HepG2 (cell line): ENCODE measurements around the gene ZBTB7A. TPM values are rescaled to one million over a fixed set of nuclear protein-coding genes. Genes with fewer than 3 reads are reported as not detected.

Experiments
- FOSL1 ChIP-seq: sonication (generic); formaldehyde crosslinking; IDR thresholded peaks from 2 replicates; pipeline ENCODE4 v1.9.0; 2021; ENCODE audit warnings: missing genetic modification reagents, borderline replicate concordance
- HES4 ChIP-seq: sonication (generic); formaldehyde crosslinking; IDR thresholded peaks from 2 replicates; pipeline ENCODE4 v1.9.0; 2021; ENCODE audit warnings: mild to moderate bottlenecking, missing genetic modification reagents, borderline replicate concordance
- HMG20B ChIP-seq: conservative IDR thresholded peaks from 2 replicates; pipeline ENCODE4 v1.6.1; 2016; ENCODE audit warnings: missing genetic modification reagents, missing compliant biosample characterization
- KLF9 ChIP-seq: IDR thresholded peaks from 2 replicates; pipeline ENCODE4 v1.6.1; 2016; ENCODE audit warnings: low read depth
- MEIS2 ChIP-seq: sonication (generic); formaldehyde crosslinking; IDR thresholded peaks from 2 replicates; pipeline ENCODE4 v1.9.0; 2021; ENCODE audit warnings: mild to moderate bottlenecking, missing genetic modification reagents
- MXI1 ChIP-seq: IDR thresholded peaks from 3 replicates; pipeline ENCODE4 v1.6.1; 2012; ENCODE audit warnings: low read depth, low read length, inconsistent platforms, borderline replicate concordance
- NAIF1 ChIP-seq: sonication (generic); formaldehyde crosslinking; IDR thresholded peaks from 2 replicates; pipeline ENCODE4 v1.5.0; 2020; ENCODE audit warnings: mild to moderate bottlenecking, missing genetic modification reagents, borderline replicate concordance
- NR2F1 ChIP-seq, 2 experiments: fragments of 450-650 bp in 1 of 2; formaldehyde crosslinking in 1 of 2; IDR thresholded peaks; 2 replicates each; pipeline versions ENCODE4 v1.5.0 to v1.6.1; 2016 to 2020; ENCODE audit warnings: mild to moderate bottlenecking in 1 of 2, missing compliant biosample characterization in 1 of 2, missing genetic modification reagents in 1 of 2, moderate library complexity in 1 of 2
- RELA ChIP-seq: sonication (generic); formaldehyde crosslinking; IDR thresholded peaks from 2 replicates; pipeline ENCODE4 v1.4.0; 2020; ENCODE audit warnings: missing genetic modification reagents
- SIX1 ChIP-seq: sonication (generic); formaldehyde crosslinking; IDR thresholded peaks from 2 replicates; pipeline ENCODE4 v1.4.0; 2020; ENCODE audit warnings: missing genetic modification reagents, borderline replicate concordance
- SMAD3 ChIP-seq: sonication (generic); formaldehyde crosslinking; IDR thresholded peaks from 2 replicates; pipeline ENCODE4 v1.4.0; 2020; ENCODE audit warnings: missing genetic modification reagents
- SOX13 ChIP-seq, 3 experiments: fragments of 450-650 bp in 1 of 3; sonication (generic) in 1 of 3; formaldehyde crosslinking in 1 of 3; IDR thresholded peaks in 2 of 3; conservative IDR thresholded peaks in 1 of 3; 2 replicates each; pipeline versions ENCODE4 v1.5.0 to v1.6.1; 2016 to 2020; ENCODE audit warnings: antibody characterized with exemption in 1 of 3, mild to moderate bottlenecking in 1 of 3, missing compliant biosample characterization in 1 of 3, missing genetic modification reagents in 1 of 3, moderate library complexity in 1 of 3
- SRF ChIP-seq: IDR thresholded peaks from 2 replicates; pipeline ENCODE4 v1.6.1; 2011; ENCODE audit warnings: mild to moderate bottlenecking, low read depth, low read length, moderate library complexity
- TBP ChIP-seq: sonication (generic); formaldehyde crosslinking; IDR thresholded peaks from 2 replicates; pipeline ENCODE4 v1.5.0; 2020; ENCODE audit warnings: missing genetic modification reagents
- YEATS2 ChIP-seq: sonication (generic); formaldehyde crosslinking; IDR thresholded peaks from 2 replicates; pipeline ENCODE4 v1.4.0; 2020; ENCODE audit warnings: missing genetic modification reagents, borderline replicate concordance
- ZBTB7A ChIP-seq: sonication (generic); formaldehyde crosslinking; IDR thresholded peaks from 2 replicates; pipeline ENCODE4 v1.8.0; 2022; ENCODE audit warnings: mild to moderate bottlenecking, missing genetic modification reagents
- ZNF12 ChIP-seq: sonication (generic); formaldehyde crosslinking; IDR thresholded peaks from 2 replicates; pipeline ENCODE4 v1.5.0; 2020; ENCODE audit warnings: missing genetic modification reagents
- ZNF335 ChIP-seq: sonication (generic); formaldehyde crosslinking; IDR thresholded peaks from 2 replicates; pipeline ENCODE4 v1.4.0; 2020; ENCODE audit warnings: missing genetic modification reagents
- ZNF567 ChIP-seq: sonication (generic); formaldehyde crosslinking; IDR thresholded peaks from 2 replicates; pipeline ENCODE4 v1.8.1; 2023; ENCODE audit warnings: mild to moderate bottlenecking, missing genetic modification reagents, borderline replicate concordance
- ZNF572 ChIP-seq: sonication (generic); formaldehyde crosslinking; IDR thresholded peaks from 2 replicates; pipeline ENCODE4 v1.5.1; 2020; ENCODE audit warnings: mild to moderate bottlenecking, missing genetic modification reagents
- ZNF589 ChIP-seq: sonication (generic); formaldehyde crosslinking; conservative IDR thresholded peaks from 2 replicates; pipeline ENCODE4 v1.8.0; 2022; ENCODE audit warnings: mild to moderate bottlenecking, moderate library complexity, missing genetic modification reagents
- ZNF792 ChIP-seq: IDR thresholded peaks from 2 replicates; pipeline ENCODE4 v1.6.1; 2016
- ZSCAN22 ChIP-seq: sonication (generic); formaldehyde crosslinking; IDR thresholded peaks from 2 replicates; pipeline ENCODE4 v1.4.0; 2020; ENCODE audit warnings: mild to moderate bottlenecking, missing genetic modification reagents
- polyA plus RNA-seq, 8 experiments: library from polyadenylated mRNA; depleted of rRNA in 3 of 8; stranded (reverse) in 7 of 8; unstranded in 1 of 8; fragments of >200 nt; fragmentation: Illumina TruSeq in 4 of 8; extraction: Trizol in 4 of 8; gene quantifications; 2 replicates each; pipeline versions ENCODE4 v1.2.1 to v1.2.3, GENCODE V29; 2011 to 2016; ENCODE audit warnings: low read depth in 4 of 8, missing spikeins in 1 of 8, mixed read lengths in 1 of 8; ENCODE audit not compliant: insufficient read depth in 1 of 8
- total RNA-seq, 5 experiments: library from RNA; depleted of rRNA; stranded (reverse); fragments of >200 nt; fragmentation: Illumina TruSeq; extraction: Trizol; gene quantifications; 2 replicates each; pipeline ENCODE4 v1.2.3, GENCODE V29; 2016; ENCODE audit warnings: low read depth in 1 of 5
- TF ChIP-seq, protein P1 (sequence below): fragments of 450-650 bp; IDR thresholded peaks from 2 replicates; pipeline ENCODE4 v1.6.1; 2017
- TF ChIP-seq, protein P2 (sequence below): sonication (generic); formaldehyde crosslinking; IDR thresholded peaks from 2 replicates; pipeline ENCODE4 v1.4.0; 2020; ENCODE audit warnings: mild to moderate bottlenecking, missing genetic modification reagents
- TF ChIP-seq, protein P3 (sequence below): sonication (generic); formaldehyde crosslinking; IDR thresholded peaks from 2 replicates; pipeline ENCODE4 v1.5.1; 2020; ENCODE audit warnings: missing genetic modification reagents, mild to moderate bottlenecking, borderline replicate concordance
- TF ChIP-seq, protein P4 (sequence below): sonication (generic); formaldehyde crosslinking; IDR thresholded peaks from 2 replicates; pipeline ENCODE4 v1.4.0; 2020; ENCODE audit warnings: missing genetic modification reagents

The ZBTB7A gene
- total and polyA plus RNA-seq, 2 of the 13 experiments (the other 11 are each of a cell fraction or from before 2014, with no cell fraction given): 3.6 to 4.0 TPM

DNA sequence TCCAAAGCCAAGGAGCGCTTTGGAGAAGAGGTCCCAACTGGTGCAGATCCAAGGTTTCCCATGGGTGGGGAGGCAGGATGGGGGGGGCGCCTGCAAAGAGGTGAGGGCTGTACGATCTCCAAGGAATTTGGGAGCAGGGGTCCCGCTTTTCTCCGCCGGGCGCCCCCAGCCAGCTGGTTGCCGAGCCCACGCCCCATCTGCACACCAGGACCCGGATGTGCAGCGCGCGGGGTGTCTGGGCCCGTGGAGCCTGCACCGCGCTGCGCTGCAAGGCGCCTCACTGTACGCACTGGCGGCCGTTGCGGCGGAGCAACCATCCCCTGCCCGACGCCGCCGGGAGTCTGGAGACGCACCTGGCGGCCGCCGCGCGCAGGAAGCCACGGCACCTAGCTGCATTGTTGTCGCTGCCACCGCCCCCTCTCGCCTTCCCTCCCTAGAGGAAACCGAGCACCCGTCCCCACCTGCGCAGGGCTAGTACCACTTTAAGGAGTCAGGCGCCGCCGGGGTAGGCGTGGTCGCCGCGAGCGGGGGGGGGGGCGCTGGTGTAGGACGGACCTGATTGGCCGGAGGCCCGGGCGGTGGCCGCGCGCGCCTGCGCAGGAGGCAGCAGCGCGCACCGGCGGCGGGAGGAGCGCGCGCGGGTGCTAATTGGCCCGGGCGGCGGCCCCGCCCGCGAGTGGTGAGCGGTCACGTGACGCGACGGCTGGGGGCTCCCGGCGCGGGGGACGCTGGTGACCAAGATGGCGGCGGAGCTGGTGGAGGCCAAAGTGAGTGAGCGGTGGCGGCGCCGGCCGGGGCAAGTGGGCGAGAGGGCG, 59.5 kb downstream of the ZBTB7A start, which contains the start of gene PIAS4 (continued):
- TF ChIP-seq HMG20B (CRISPR knock-in tag): no peak
- TF ChIP-seq SMAD3 (CRISPR knock-in tag): no peak; the same call in 1 of the 2 replicates
- peak; percentile 30; the same call in 1 of the 2 replicates for TF ChIP-seq MEIS2
- TF ChIP-seq, protein P1, sequence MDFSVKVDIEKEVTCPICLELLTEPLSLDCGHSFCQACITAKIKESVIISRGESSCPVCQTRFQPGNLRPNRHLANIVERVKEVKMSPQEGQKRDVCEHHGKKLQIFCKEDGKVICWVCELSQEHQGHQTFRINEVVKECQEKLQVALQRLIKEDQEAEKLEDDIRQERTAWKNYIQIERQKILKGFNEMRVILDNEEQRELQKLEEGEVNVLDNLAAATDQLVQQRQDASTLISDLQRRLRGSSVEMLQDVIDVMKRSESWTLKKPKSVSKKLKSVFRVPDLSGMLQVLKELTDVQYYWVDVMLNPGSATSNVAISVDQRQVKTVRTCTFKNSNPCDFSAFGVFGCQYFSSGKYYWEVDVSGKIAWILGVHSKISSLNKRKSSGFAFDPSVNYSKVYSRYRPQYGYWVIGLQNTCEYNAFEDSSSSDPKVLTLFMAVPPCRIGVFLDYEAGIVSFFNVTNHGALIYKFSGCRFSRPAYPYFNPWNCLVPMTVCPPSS: no peak
- peak; percentile 71; the same call in 1 of the 2 replicates for TF ChIP-seq HES4 (CRISPR knock-in tag)
- no peak for TF ChIP-seq RELA (CRISPR knock-in tag)
- no peak for TF ChIP-seq ZNF589
- no peak for TF ChIP-seq SIX1 (CRISPR knock-in tag)
- no peak for TF ChIP-seq ZSCAN22 (CRISPR knock-in tag)
- TF ChIP-seq ZNF792 (CRISPR knock-in tag): 0 out of 2 replicates have a peak, but pooled peaks have one; percentile 52
- TF ChIP-seq ZBTB7A: no peak
- TF ChIP-seq ZNF567 (CRISPR knock-in tag): 0 out of 2 replicates have a peak, but pooled peaks have one; percentile 80
- TF ChIP-seq, protein P2, sequence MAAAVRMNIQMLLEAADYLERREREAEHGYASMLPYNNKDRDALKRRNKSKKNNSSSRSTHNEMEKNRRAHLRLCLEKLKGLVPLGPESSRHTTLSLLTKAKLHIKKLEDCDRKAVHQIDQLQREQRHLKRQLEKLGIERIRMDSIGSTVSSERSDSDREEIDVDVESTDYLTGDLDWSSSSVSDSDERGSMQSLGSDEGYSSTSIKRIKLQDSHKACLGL (CRISPR knock-in tag): peak; percentile 78
- TF ChIP-seq ZNF12 (CRISPR knock-in tag): no peak
- no peak for TF ChIP-seq SRF
- TF ChIP-seq MXI1: peak; percentile 73; the same call in 2 of the 3 replicates
- TF ChIP-seq SOX13 (IDR thresholded peaks at IDR 0.05): no peak
- 0 out of 4 replicates have a peak, but pooled peaks of 1 of the 2 experiments have one; percentile 33 for TF ChIP-seq SOX13 (CRISPR knock-in tag; conservative IDR thresholded peaks at IDR 0.05 in 1 of 2, IDR thresholded peaks at IDR 0.05 in 1 of 2)
- no peak; the same call in 1 of the 2 replicates for TF ChIP-seq NAIF1 (CRISPR knock-in tag)
- peak; percentile 90 for TF ChIP-seq YEATS2 (CRISPR knock-in tag)
- no peak for TF ChIP-seq KLF9 (CRISPR knock-in tag)
- no peak for TF ChIP-seq ZNF335 (CRISPR knock-in tag)
- no peak for TF ChIP-seq NR2F1 (CRISPR knock-in tag; IDR thresholded peaks at IDR 0.05)
- no peak for TF ChIP-seq FOSL1 (CRISPR knock-in tag)
- TF ChIP-seq, protein P3, sequence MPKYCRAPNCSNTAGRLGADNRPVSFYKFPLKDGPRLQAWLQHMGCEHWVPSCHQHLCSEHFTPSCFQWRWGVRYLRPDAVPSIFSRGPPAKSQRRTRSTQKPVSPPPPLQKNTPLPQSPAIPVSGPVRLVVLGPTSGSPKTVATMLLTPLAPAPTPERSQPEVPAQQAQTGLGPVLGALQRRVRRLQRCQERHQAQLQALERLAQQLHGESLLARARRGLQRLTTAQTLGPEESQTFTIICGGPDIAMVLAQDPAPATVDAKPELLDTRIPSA (CRISPR knock-in tag): no peak
- TF ChIP-seq TBP (CRISPR knock-in tag): no peak
- TF ChIP-seq ZNF572: no peak
- TF ChIP-seq, protein P4, sequence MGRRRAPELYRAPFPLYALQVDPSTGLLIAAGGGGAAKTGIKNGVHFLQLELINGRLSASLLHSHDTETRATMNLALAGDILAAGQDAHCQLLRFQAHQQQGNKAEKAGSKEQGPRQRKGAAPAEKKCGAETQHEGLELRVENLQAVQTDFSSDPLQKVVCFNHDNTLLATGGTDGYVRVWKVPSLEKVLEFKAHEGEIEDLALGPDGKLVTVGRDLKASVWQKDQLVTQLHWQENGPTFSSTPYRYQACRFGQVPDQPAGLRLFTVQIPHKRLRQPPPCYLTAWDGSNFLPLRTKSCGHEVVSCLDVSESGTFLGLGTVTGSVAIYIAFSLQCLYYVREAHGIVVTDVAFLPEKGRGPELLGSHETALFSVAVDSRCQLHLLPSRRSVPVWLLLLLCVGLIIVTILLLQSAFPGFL (CRISPR knock-in tag): no peak
